Measurements from ENCODE around the gene CD68.
A peak's percentile ranks its signal among the peaks of the same experiment; 100 is the strongest.

CD68 gene

DNA sequence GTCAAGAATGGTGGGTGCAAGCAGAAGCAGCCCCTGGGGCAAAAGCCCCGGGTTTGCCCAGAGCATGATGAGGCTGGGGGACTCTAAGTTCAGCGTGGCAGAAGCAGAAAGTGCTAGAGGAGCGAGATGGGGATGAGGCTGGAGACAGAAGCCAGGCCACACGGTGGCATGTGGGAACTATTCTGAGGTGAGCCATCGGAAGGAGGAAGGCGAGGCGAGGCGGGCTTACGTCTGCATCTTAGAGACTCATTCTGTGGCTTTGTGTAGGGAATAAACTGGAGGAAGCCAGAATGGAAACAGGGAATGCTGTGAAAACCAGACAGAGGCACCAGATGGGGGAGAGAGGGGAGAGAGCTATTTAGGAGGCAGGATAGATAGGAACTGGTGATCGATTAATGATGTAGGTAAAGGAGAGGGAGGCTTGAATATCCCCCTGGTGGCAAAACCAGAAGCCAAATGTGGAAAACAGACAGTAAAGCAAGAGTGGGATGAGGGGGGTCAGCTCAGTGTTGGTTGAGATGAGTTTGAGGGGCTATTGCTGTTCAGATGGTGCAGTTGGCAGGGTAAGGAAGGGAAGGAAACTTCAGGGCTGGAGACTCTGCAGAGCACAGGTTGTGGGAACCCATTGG is 24.0 kb upstream of the CD68 start:
- H3K4me3 ChIP-seq (ENCODE audit: control insufficient read depth, low read depth, low read length): no peak overlapping the region
- no peak for DNase-seq (ENCODE audit: low read depth)
- TF ChIP-seq, protein P1, sequence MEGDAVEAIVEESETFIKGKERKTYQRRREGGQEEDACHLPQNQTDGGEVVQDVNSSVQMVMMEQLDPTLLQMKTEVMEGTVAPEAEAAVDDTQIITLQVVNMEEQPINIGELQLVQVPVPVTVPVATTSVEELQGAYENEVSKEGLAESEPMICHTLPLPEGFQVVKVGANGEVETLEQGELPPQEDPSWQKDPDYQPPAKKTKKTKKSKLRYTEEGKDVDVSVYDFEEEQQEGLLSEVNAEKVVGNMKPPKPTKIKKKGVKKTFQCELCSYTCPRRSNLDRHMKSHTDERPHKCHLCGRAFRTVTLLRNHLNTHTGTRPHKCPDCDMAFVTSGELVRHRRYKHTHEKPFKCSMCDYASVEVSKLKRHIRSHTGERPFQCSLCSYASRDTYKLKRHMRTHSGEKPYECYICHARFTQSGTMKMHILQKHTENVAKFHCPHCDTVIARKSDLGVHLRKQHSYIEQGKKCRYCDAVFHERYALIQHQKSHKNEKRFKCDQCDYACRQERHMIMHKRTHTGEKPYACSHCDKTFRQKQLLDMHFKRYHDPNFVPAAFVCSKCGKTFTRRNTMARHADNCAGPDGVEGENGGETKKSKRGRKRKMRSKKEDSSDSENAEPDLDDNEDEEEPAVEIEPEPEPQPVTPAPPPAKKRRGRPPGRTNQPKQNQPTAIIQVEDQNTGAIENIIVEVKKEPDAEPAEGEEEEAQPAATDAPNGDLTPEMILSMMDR (IDR thresholded peaks at IDR 0.05; ENCODE audit: control insufficient read depth, insufficient read depth, low read depth, low read length, missing control alignments): peak; percentile 23

DNA sequence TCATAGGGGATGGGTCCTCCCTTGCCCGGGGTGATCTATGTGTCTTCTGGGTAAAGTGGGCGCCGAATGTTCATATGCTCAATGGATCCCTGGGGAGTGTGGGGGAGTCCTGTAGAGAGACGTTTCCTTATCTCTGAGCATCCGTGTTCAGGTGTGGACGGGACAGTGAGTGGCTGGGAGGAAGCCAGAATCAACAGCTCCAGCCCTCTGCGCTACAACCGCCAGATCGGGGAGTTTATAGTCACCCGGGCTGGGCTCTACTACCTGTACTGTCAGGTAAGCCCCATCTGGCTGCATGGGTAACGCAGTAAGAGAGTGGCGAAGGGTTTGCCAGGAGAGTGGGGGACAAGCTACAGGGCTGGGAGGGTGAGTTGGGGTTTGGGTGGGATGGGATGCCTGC is 22.8 kb upstream of the CD68 start:
- TF ChIP-seq, protein P1 (IDR thresholded peaks at IDR 0.05; ENCODE audit: control insufficient read depth, insufficient read depth, low read depth, low read length, missing control alignments): no peak
- H3K4me3 ChIP-seq (ENCODE audit: control insufficient read depth, low read depth, low read length): no peak overlapping the region
- DNase-seq (ENCODE audit: low read depth): no peak

DNA sequence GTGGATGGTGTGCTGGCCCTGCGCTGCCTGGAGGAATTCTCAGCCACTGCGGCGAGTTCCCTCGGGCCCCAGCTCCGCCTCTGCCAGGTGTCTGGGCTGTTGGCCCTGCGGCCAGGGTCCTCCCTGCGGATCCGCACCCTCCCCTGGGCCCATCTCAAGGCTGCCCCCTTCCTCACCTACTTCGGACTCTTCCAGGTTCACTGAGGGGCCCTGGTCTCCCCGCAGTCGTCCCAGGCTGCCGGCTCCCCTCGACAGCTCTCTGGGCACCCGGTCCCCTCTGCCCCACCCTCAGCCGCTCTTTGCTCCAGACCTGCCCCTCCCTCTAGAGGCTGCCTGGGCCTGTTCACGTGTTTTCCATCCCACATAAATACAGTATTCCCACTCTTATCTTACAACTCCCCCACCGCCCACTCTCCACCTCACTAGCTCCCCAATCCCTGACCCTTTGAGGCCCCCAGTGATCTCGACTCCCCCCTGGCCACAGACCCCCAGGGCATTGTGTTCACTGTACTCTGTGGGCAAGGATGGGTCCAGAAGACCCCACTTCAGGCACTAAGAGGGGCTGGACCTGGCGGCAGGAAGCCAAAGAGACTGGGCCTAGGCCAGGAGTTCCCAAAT is 22.2 kb upstream of the CD68 start:
- TF ChIP-seq, protein P1 (IDR thresholded peaks at IDR 0.05; ENCODE audit: control insufficient read depth, insufficient read depth, low read depth, low read length, missing control alignments): no peak
- DNase-seq (ENCODE audit: low read depth): no peak
- no peak overlapping the region for H3K4me3 ChIP-seq (ENCODE audit: control insufficient read depth, low read depth, low read length)

GRCh38 chr17:7557775-7558543 is 21.5 kb upstream of the CD68 start:
- DNase-seq (ENCODE audit: low read depth): peak; percentile 28
- no peak overlapping the region; the same call in 1 of the 2 replicates for H3K4me3 ChIP-seq (ENCODE audit: control insufficient read depth, low read depth, low read length)
- TF ChIP-seq, protein P1 (IDR thresholded peaks at IDR 0.05; ENCODE audit: control insufficient read depth, insufficient read depth, low read depth, low read length, missing control alignments): no peak

DNA sequence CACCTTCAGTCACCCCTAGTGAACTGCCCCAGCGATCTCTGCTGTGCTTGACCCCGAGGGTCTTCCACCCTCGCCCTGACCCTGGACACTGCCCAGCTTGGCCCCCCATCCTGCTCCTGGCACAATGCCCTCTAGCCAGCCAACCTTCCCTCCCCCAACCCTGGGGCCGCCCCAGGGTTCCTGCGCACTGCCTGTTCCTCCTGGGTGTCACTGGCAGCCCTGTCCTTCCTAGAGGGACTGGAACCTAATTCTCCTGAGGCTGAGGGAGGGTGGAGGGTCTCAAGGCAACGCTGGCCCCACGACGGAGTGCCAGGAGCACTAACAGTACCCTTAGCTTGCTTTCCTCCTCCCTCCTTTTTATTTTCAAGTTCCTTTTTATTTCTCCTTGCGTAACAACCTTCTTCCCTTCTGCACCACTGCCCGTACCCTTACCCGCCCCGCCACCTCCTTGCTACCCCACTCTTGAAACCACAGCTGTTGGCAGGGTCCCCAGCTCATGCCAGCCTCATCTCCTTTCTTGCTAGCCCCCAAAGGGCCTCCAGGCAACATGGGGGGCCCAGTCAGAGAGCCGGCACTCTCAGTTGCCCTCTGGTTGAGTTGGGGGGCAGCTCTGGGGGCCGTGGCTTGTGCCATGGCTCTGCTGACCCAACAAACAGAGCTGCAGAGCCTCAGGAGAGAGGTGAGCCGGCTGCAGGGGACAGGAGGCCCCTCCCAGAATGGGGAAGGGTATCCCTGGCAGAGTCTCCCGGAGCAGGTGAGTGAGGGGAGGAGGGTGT is 20.7 kb upstream of the CD68 start, which contains the start of gene TNFSF13:
TSS of gene TNFSF13 (plus strand) at position 207 of the 776 bp plus-strand sequence. CDS start at position 497, 290 bp downstream.
- no peak for DNase-seq (ENCODE audit: low read depth)

More for the DNA sequence above, 20.7 kb upstream of the CD68 start, which contains the start of gene TNFSF13:
- TF ChIP-seq, protein P1 (IDR thresholded peaks at IDR 0.05; ENCODE audit: control insufficient read depth, insufficient read depth, low read depth, low read length, missing control alignments): no peak
- H3K4me3 ChIP-seq (ENCODE audit: control insufficient read depth, low read depth, low read length): no peak within 1 kb of the TSS; the same call in 1 of the 2 replicates

All from AG09309 (cell line).